Testis (tissue), 2 donors: ENCODE data around the gene SST.

Experiments
- CTCF ChIP-seq, 3 experiments: fragments of 450-650 bp in 2 of 3; fragments of 200-600 bp in 1 of 3; sonication (generic) in 1 of 3; IDR thresholded peaks; one replicate each; pipeline ENCODE4 v1.5.1; 2016 to 2019; ENCODE audit warnings: antibody characterized with exemption in 3 of 3, mild to moderate bottlenecking in 2 of 3, moderate library complexity in 1 of 3
- POLR2A ChIP-seq: fragments of 450-650 bp; IDR thresholded peaks from one replicate; pipeline ENCODE4 v1.6.1; 2017; ENCODE audit warnings: antibody characterized with exemption, mild to moderate bottlenecking, moderate library complexity

GRCh38 chr3:187677604-187678003 lies 7.4 kb upstream of the SST start:
- no peak for TF ChIP-seq CTCF (IDR thresholded peaks at IDR 0.05)
- TF ChIP-seq POLR2A, result no peak
